ENCODE results near the gene BLID. TPM values are rescaled to one million over a fixed set of nuclear protein-coding genes. Genes with fewer than 3 reads are reported as not detected.

The BLID gene
- total RNA-seq, 1 experiment from 2014 or later, result not detected

- POLR2A ChIA-PET, result no interaction called here
These were observed 7.7 kb downstream of the BLID start for GRCh38 chr11:122108192-122108799.

DNA sequence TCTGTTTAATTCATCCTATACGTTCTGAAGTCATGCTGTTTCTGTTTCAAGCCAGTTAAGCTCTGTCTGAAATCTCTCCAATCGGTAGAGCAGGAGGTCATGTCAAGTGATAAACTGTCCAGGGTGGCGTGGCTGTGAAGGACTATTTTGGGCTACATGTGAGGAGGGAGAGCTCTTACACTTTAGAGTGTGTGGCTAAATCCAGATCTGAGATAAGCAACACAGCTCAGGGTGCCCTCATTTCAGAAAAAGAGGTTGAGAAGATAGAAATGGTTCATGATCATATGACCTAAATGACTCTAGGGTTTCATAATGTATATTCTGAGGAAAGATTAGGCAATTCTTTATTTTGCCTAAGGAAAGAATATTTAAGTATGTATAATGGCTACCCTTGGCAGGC lies 8.4 kb downstream of the BLID start:
- ChIA-PET POLR2A (no interaction called here), CTCF (no interaction called here)
- no peak overlapping the region for H3K4me3 Mint-ChIP-seq (ENCODE audit: unreplicated experiment)
- TF ChIP-seq, protein P1, sequence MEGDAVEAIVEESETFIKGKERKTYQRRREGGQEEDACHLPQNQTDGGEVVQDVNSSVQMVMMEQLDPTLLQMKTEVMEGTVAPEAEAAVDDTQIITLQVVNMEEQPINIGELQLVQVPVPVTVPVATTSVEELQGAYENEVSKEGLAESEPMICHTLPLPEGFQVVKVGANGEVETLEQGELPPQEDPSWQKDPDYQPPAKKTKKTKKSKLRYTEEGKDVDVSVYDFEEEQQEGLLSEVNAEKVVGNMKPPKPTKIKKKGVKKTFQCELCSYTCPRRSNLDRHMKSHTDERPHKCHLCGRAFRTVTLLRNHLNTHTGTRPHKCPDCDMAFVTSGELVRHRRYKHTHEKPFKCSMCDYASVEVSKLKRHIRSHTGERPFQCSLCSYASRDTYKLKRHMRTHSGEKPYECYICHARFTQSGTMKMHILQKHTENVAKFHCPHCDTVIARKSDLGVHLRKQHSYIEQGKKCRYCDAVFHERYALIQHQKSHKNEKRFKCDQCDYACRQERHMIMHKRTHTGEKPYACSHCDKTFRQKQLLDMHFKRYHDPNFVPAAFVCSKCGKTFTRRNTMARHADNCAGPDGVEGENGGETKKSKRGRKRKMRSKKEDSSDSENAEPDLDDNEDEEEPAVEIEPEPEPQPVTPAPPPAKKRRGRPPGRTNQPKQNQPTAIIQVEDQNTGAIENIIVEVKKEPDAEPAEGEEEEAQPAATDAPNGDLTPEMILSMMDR (IDR thresholded peaks at IDR 0.05; ENCODE audit: insufficient read depth in 1 of 2, low read depth in 1 of 2, low read length in 1 of 2, severe bottlenecking in 1 of 2, unreplicated experiment in 1 of 2), result no peak
- H3K27me3 Mint-ChIP-seq (ENCODE audit: insufficient read depth, unreplicated experiment), result peaks cover 26% of the 10 kb centered on the region
- H3K4me3 ChIP-seq (ENCODE audit: low read depth, low read length), result no peak overlapping the region
- intact Hi-C loops (cut with micrococcal nuclease; ENCODE audit: unreplicated experiment), result no loop called here
- H3K27me3 ChIP-seq (replicated peaks; ENCODE audit: control insufficient read depth, insufficient read depth, low read length), result peaks cover 2% of the 10 kb centered on the region
- no peaks in the 10 kb centered on the region for H3K4me1 ChIP-seq
- no peaks in the 10 kb centered on the region for H3K36me3 Mint-ChIP-seq (ENCODE audit: insufficient read depth, unreplicated experiment)
- H3K27ac Mint-ChIP-seq (ENCODE audit: unreplicated experiment), result no peak overlapping the region
- no peaks in the 10 kb centered on the region for H3K4me1 Mint-ChIP-seq (ENCODE audit: low read depth, unreplicated experiment)
- DNase-seq, result no peak
- H3K9me3 ChIP-seq, result no peaks in the 10 kb centered on the region
- H3K9me3 Mint-ChIP-seq (ENCODE audit: unreplicated experiment), result no peaks in the 10 kb centered on the region
- BruUV-seq (replicated peaks), result no TSS peak
- no peaks in the 10 kb centered on the region for H3K36me3 ChIP-seq (ENCODE audit: control insufficient read depth, insufficient read depth, low read length)

More at GRCh38 chr11:122108192-122108799, 7.7 kb downstream of the BLID start:
- Mint-ChIP-seq H3K36me3 (ENCODE audit: insufficient read depth, unreplicated experiment) (no peaks in the 10 kb centered on the region), H3K27me3 (ENCODE audit: insufficient read depth, unreplicated experiment) (peaks cover 26% of the 10 kb centered on the region), H3K4me3 (ENCODE audit: unreplicated experiment) (no peak overlapping the region), H3K27ac (ENCODE audit: unreplicated experiment) (no peak overlapping the region), H3K4me1 (ENCODE audit: low read depth, unreplicated experiment) (no peaks in the 10 kb centered on the region), H3K9me3 (ENCODE audit: unreplicated experiment) (no peaks in the 10 kb centered on the region)
- Histone ChIP-seq H3K36me3 (ENCODE audit: control insufficient read depth, insufficient read depth, low read length) (no peaks in the 10 kb centered on the region), H3K9me3 (no peaks in the 10 kb centered on the region), H3K4me3 (ENCODE audit: low read depth, low read length) (no peak overlapping the region), H3K27me3 (replicated peaks; ENCODE audit: control insufficient read depth, insufficient read depth, low read length) (peaks cover 2% of the 10 kb centered on the region), H3K4me1 (no peaks in the 10 kb centered on the region)
- CTCF ChIA-PET, result interaction anchor here (0.7 kb wide), 1 partner anchor 94 kb away, joined by 4 read pairs; no protein-coding TSS in a partner anchor
- peak in 1 of 2 experiments; percentile 53 for DNase-seq
- intact Hi-C loops (cut with micrococcal nuclease; ENCODE audit: unreplicated experiment), result loop anchor here (2.0 kb wide), 1 partner anchor 95 kb away; no protein-coding TSS in a partner anchor
- no TSS peak for BruUV-seq (replicated peaks)
- TF ChIP-seq, protein P1 (IDR thresholded peaks at IDR 0.05; ENCODE audit: insufficient read depth in 1 of 2, low read depth in 1 of 2, low read length in 1 of 2, severe bottlenecking in 1 of 2, unreplicated experiment in 1 of 2), result peak; percentile 54 to 64

- BruUV-seq (replicated peaks), result no TSS peak
- H3K4me1 Mint-ChIP-seq (ENCODE audit: low read depth, unreplicated experiment), result no peaks in the 10 kb centered on the region
- no peak overlapping the region for H3K27ac Mint-ChIP-seq (ENCODE audit: unreplicated experiment)
- CTCF ChIA-PET, result no interaction called here
- H3K36me3 ChIP-seq (ENCODE audit: control insufficient read depth, insufficient read depth, low read length), result no peaks in the 10 kb centered on the region
- H3K27me3 Mint-ChIP-seq (ENCODE audit: insufficient read depth, unreplicated experiment), result peaks cover 22% of the 10 kb centered on the region
- TF ChIP-seq, protein P1 (IDR thresholded peaks at IDR 0.05; ENCODE audit: insufficient read depth in 1 of 2, low read depth in 1 of 2, low read length in 1 of 2, severe bottlenecking in 1 of 2, unreplicated experiment in 1 of 2), result no peak
- intact Hi-C loops (cut with micrococcal nuclease; ENCODE audit: unreplicated experiment), result no loop called here
- no peaks in the 10 kb centered on the region for H3K4me1 ChIP-seq
- H3K9me3 ChIP-seq, result no peaks in the 10 kb centered on the region
- H3K36me3 Mint-ChIP-seq (ENCODE audit: insufficient read depth, unreplicated experiment), result no peaks in the 10 kb centered on the region
- H3K4me3 Mint-ChIP-seq (ENCODE audit: unreplicated experiment), result no peak overlapping the region
- no peak for DNase-seq
- POLR2A ChIA-PET, result no interaction called here
- peaks cover 2% of the 10 kb centered on the region for H3K27me3 ChIP-seq (replicated peaks; ENCODE audit: control insufficient read depth, insufficient read depth, low read length)
- no peak overlapping the region for H3K4me3 ChIP-seq (ENCODE audit: low read depth, low read length)
- H3K9me3 Mint-ChIP-seq (ENCODE audit: unreplicated experiment), result no peaks in the 10 kb centered on the region
These were observed 9.0 kb downstream of the BLID start for GRCh38 chr11:122107045-122107444.
